ENCODE measurements around the gene OR5K3.

- TF ChIP-seq CTCF (IDR thresholded peaks at IDR 0.05; ENCODE audit: low read length), result no peak
- TF ChIP-seq EZH2 (optimal IDR thresholded peaks at IDR 0.05; ENCODE audit: low read depth, low read length), result no peak
Measured at GRCh38 chr3:98359250-98359649, 31.2 kb upstream of the OR5K3 start.
